K562 (cell line): ENCODE measurements around the gene TANK. TPM values are rescaled to one million over a fixed set of nuclear protein-coding genes. Genes with fewer than 3 reads are reported as not detected.
A peak's percentile ranks its signal among the peaks of the same experiment; 100 is the strongest.

Experiments
- ELK3 ChIP-seq: fragments of 450-650 bp; formaldehyde crosslinking; IDR thresholded peaks from 2 replicates; pipeline ENCODE4 v1.4.0; 2020; ENCODE audit warnings: mild to moderate bottlenecking
- KDM1A ChIP-seq, 2 experiments: fragments of 450-650 bp; IDR thresholded peaks; 2 replicates each; pipeline ENCODE4 v1.6.1; 2016; ENCODE audit warnings: mild to moderate bottlenecking in 2 of 2
- NFRKB ChIP-seq: fragments of 450-650 bp; IDR thresholded peaks from 2 replicates; pipeline ENCODE4 v1.6.1; 2016; ENCODE audit warnings: low read depth
- SAP30 ChIP-seq: fragments of 200-600 bp; sonication (generic); IDR thresholded peaks from 2 replicates; pipeline ENCODE4 v1.6.1; 2012; ENCODE audit warnings: borderline replicate concordance, low read depth, mild to moderate bottlenecking, moderate library complexity, low read length, control low read depth, inconsistent platforms; ENCODE audit not compliant: insufficient read depth, poor library complexity, severe bottlenecking
- SFPQ ChIP-seq: fragments of 200-400 bp; formaldehyde crosslinking; IDR thresholded peaks from 2 replicates; pipeline ENCODE4 v1.6.1; 2017; ENCODE audit warnings: mild to moderate bottlenecking, low read depth, low read length, moderate library complexity
- SREBF1 ChIP-seq: fragments of 150-350 bp; IDR thresholded peaks from 2 replicates; pipeline ENCODE4 v1.6.1; 2014; ENCODE audit warnings: antibody characterized with exemption, low read depth, low read length, borderline replicate concordance
- STAG1 ChIP-seq: sonication (generic); formaldehyde crosslinking; IDR thresholded peaks from 2 replicates; pipeline ENCODE4 v1.5.0; 2020; ENCODE audit warnings: missing genetic modification reagents, borderline replicate concordance
- TAF7 ChIP-seq: fragments of 450-650 bp; IDR thresholded peaks from 2 replicates; pipeline ENCODE4 v1.6.1; 2016; ENCODE audit warnings: missing genetic modification characterization, missing compliant biosample characterization
- polyA plus RNA-seq, 8 experiments: library from polyadenylated mRNA; depleted of rRNA in 4 of 8; stranded (reverse) in 5 of 8; unstranded in 3 of 8; fragments of >200 nt; fragmentation: Nextera tagmentation in 2 of 8; fragmentation: Illumina TruSeq in 1 of 8; extraction: Ambion mirVana in 2 of 8; extraction: Trizol in 1 of 8; gene quantifications; 2 replicates each; pipeline versions ENCODE4 v1.2.1 to v1.2.3, GENCODE V29; 2011 to 2014; ENCODE audit warnings: inconsistent platforms in 1 of 8, missing spikeins in 1 of 8
- total RNA-seq, 7 experiments: library from RNA; depleted of rRNA in 6 of 7; stranded (reverse); fragments of >200 nt in 6 of 7; fragmentation: Illumina TruSeq in 2 of 7; extraction: Trizol in 2 of 7; gene quantifications; 2 replicates each; pipeline versions ENCODE4 v1.2.1 to v1.2.3, GENCODE V29; 2011 to 2021; ENCODE audit warnings: low replicate concordance in 1 of 7
- TF ChIP-seq, protein P1 (sequence below): fragments of 450-650 bp; IDR thresholded peaks from 2 replicates; pipeline ENCODE4 v1.6.1; 2016; ENCODE audit warnings: antibody characterized with exemption
- TF ChIP-seq, protein P2 (sequence below): fragments of 450-650 bp; IDR thresholded peaks from 2 replicates; pipeline ENCODE4 v1.6.1; 2016; ENCODE audit warnings: mild to moderate bottlenecking, moderate library complexity

The TANK gene
- total and polyA plus RNA-seq, 9 of the 15 experiments (the other 6 are each of a cell fraction or from before 2014, with no cell fraction given): 43.0 to 91.5 (median 54.4) TPM

- peak; percentile 68; the same call in 1 of the 2 replicates for TF ChIP-seq ELK3 (CRISPR knock-in tag)
- TF ChIP-seq STAG1 (CRISPR knock-in tag): no peak
- TF ChIP-seq KDM1A (IDR thresholded peaks at IDR 0.05): no peak
- TF ChIP-seq, protein P1, sequence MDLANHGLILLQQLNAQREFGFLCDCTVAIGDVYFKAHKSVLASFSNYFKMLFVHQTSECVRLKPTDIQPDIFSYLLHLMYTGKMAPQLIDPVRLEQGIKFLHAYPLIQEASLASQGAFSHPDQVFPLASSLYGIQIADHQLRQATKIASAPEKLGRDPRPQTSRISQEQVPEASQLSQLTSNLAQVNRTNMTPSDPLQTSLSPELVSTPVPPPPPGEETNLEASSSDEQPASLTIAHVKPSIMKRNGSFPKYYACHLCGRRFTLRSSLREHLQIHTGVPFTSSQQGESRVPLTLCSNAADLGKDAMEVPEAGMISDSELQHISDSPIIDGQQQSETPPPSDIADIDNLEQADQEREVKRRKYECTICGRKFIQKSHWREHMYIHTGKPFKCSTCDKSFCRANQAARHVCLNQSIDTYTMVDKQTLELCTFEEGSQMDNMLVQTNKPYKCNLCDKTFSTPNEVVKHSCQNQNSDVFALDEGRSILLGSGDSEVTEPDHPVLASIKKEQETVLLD: no peak
- no peak for TF ChIP-seq SREBF1
- TF ChIP-seq SFPQ: no peak
- TF ChIP-seq NFRKB: peak; percentile 92
- TF ChIP-seq, protein P2, sequence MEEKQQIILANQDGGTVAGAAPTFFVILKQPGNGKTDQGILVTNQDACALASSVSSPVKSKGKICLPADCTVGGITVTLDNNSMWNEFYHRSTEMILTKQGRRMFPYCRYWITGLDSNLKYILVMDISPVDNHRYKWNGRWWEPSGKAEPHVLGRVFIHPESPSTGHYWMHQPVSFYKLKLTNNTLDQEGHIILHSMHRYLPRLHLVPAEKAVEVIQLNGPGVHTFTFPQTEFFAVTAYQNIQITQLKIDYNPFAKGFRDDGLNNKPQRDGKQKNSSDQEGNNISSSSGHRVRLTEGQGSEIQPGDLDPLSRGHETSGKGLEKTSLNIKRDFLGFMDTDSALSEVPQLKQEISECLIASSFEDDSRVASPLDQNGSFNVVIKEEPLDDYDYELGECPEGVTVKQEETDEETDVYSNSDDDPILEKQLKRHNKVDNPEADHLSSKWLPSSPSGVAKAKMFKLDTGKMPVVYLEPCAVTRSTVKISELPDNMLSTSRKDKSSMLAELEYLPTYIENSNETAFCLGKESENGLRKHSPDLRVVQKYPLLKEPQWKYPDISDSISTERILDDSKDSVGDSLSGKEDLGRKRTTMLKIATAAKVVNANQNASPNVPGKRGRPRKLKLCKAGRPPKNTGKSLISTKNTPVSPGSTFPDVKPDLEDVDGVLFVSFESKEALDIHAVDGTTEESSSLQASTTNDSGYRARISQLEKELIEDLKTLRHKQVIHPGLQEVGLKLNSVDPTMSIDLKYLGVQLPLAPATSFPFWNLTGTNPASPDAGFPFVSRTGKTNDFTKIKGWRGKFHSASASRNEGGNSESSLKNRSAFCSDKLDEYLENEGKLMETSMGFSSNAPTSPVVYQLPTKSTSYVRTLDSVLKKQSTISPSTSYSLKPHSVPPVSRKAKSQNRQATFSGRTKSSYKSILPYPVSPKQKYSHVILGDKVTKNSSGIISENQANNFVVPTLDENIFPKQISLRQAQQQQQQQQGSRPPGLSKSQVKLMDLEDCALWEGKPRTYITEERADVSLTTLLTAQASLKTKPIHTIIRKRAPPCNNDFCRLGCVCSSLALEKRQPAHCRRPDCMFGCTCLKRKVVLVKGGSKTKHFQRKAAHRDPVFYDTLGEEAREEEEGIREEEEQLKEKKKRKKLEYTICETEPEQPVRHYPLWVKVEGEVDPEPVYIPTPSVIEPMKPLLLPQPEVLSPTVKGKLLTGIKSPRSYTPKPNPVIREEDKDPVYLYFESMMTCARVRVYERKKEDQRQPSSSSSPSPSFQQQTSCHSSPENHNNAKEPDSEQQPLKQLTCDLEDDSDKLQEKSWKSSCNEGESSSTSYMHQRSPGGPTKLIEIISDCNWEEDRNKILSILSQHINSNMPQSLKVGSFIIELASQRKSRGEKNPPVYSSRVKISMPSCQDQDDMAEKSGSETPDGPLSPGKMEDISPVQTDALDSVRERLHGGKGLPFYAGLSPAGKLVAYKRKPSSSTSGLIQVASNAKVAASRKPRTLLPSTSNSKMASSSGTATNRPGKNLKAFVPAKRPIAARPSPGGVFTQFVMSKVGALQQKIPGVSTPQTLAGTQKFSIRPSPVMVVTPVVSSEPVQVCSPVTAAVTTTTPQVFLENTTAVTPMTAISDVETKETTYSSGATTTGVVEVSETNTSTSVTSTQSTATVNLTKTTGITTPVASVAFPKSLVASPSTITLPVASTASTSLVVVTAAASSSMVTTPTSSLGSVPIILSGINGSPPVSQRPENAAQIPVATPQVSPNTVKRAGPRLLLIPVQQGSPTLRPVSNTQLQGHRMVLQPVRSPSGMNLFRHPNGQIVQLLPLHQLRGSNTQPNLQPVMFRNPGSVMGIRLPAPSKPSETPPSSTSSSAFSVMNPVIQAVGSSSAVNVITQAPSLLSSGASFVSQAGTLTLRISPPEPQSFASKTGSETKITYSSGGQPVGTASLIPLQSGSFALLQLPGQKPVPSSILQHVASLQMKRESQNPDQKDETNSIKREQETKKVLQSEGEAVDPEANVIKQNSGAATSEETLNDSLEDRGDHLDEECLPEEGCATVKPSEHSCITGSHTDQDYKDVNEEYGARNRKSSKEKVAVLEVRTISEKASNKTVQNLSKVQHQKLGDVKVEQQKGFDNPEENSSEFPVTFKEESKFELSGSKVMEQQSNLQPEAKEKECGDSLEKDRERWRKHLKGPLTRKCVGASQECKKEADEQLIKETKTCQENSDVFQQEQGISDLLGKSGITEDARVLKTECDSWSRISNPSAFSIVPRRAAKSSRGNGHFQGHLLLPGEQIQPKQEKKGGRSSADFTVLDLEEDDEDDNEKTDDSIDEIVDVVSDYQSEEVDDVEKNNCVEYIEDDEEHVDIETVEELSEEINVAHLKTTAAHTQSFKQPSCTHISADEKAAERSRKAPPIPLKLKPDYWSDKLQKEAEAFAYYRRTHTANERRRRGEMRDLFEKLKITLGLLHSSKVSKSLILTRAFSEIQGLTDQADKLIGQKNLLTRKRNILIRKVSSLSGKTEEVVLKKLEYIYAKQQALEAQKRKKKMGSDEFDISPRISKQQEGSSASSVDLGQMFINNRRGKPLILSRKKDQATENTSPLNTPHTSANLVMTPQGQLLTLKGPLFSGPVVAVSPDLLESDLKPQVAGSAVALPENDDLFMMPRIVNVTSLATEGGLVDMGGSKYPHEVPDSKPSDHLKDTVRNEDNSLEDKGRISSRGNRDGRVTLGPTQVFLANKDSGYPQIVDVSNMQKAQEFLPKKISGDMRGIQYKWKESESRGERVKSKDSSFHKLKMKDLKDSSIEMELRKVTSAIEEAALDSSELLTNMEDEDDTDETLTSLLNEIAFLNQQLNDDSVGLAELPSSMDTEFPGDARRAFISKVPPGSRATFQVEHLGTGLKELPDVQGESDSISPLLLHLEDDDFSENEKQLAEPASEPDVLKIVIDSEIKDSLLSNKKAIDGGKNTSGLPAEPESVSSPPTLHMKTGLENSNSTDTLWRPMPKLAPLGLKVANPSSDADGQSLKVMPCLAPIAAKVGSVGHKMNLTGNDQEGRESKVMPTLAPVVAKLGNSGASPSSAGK: peak; percentile 62
- peak; percentile 100 for TF ChIP-seq TAF7 (tag)
- TF ChIP-seq SAP30: peak; percentile 86
Observed at GRCh38 chr2:161160226-161161073, at the start of gene TANK (continued).
